Measurements from ENCODE around the gene PPP1CA. TPM values are rescaled to one million over a fixed set of nuclear protein-coding genes. Genes with fewer than 3 reads are reported as not detected.
A peak's percentile ranks its signal among the peaks of the same experiment; 100 is the strongest.

Gene PPP1CA
- polyA plus RNA-seq, 3 donors = 209 to 551 (median 461) TPM

DNA sequence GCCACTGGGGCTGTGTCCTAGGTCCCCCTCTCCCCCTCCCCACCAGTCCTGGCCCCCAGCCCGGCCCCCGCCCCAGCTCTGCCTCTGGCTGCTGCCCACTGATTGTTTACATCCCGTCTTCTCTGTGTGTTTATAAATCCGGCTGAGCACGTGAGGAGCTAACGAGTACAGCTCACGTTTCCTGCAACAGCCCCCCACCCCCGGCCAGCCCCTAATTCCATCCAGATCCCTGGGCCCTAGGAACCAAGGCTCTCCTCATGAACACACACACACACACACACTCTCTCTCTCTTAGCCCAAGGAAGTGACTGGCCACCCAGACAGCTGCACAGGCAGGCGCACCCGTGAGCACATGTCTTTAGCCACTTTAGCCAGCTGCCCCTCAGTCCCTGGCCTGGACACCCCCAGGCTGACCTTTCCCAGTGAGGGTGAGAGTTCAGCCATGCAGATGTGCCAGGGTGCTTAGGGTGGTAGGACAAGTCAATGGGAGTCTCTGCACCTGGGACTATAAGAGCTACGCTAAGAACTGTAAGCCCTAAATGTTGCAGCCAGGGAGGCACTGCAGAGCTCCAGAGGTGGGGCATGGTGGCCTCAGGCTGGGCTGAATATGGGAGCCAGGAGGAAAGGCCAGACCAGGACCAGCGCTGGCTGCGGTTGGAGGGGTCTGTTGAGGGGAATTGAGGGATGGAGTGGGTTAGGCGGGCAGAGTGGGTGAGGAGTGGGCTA, 31.1 kb downstream of the PPP1CA start:
- Mint-ChIP-seq H3K9me3 (peaks cover 0 to 5% (median 0%) of the 10 kb centered on the region in 7 donors), H3K36me3 (peaks cover 27 to 32% of the 10 kb centered on the region in 2 donors), H3K4me3 (peak overlapping the region in 1 of 2 donors; percentile 43), H3K27me3 (ENCODE audit: low read depth in 3 of 3) (peaks cover 4 to 34% (median 22%) of the 10 kb centered on the region in 3 donors), H3K4me1 (peaks cover 75% of the 10 kb centered on the region), H3K27ac (peak overlapping the region in 5 of 7 donors; percentile 64 to 86 (median 81))
- DNase-seq = no peak
- peak overlapping the region; percentile 93 for H3K4me2 ChIP-seq (replicated peaks; ENCODE audit: extremely low read depth, low read length, poor library complexity, severe bottlenecking)
- TF ChIP-seq, protein P1, sequence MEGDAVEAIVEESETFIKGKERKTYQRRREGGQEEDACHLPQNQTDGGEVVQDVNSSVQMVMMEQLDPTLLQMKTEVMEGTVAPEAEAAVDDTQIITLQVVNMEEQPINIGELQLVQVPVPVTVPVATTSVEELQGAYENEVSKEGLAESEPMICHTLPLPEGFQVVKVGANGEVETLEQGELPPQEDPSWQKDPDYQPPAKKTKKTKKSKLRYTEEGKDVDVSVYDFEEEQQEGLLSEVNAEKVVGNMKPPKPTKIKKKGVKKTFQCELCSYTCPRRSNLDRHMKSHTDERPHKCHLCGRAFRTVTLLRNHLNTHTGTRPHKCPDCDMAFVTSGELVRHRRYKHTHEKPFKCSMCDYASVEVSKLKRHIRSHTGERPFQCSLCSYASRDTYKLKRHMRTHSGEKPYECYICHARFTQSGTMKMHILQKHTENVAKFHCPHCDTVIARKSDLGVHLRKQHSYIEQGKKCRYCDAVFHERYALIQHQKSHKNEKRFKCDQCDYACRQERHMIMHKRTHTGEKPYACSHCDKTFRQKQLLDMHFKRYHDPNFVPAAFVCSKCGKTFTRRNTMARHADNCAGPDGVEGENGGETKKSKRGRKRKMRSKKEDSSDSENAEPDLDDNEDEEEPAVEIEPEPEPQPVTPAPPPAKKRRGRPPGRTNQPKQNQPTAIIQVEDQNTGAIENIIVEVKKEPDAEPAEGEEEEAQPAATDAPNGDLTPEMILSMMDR (IDR thresholded peaks at IDR 0.05) = no peak
- no peaks in the 10 kb centered on the region for H3K27me3 ChIP-seq (ENCODE audit: control insufficient read depth in 2 of 2, insufficient read depth in 2 of 2, low read length in 2 of 2)
- H3K4me1 ChIP-seq (ENCODE audit: control insufficient read depth in 1 of 2, insufficient read depth in 2 of 2, low read length in 2 of 2) = peaks cover 52 to 69% of the 10 kb centered on the region in 2 donors
- H3K9ac ChIP-seq (ENCODE audit: insufficient read depth, low read length, poor library complexity, severe bottlenecking) = no peak overlapping the region
- peak overlapping the region in 1 of 3 experiments; percentile 82 for H3K4me3 ChIP-seq (replicated peaks in 1 of 3; ENCODE audit: low read depth in 2 of 3, low read length in 3 of 3)
- peaks cover 36% of the 10 kb centered on the region for H3K79me2 ChIP-seq (ENCODE audit: insufficient read depth, low read length)
- intact Hi-C loops (cut with micrococcal nuclease) = loop anchor here (1.0 to 5.0 kb wide), 3 partner anchors 11 to 98 kb away; no protein-coding TSS in a partner anchor
- peaks cover 10% of the 10 kb centered on the region for H4K20me1 ChIP-seq (ENCODE audit: insufficient read depth, low read length)
- WGBS (ENCODE audit: insufficient coverage) = 44% methylated on average over 8 of the region's 14 CpGs
- no peak overlapping the region for H2AFZ ChIP-seq (ENCODE audit: insufficient read depth, low read depth, low read length, poor library complexity, severe bottlenecking)
- peaks cover 0 to 4% of the 10 kb centered on the region in 2 donors for H3K36me3 ChIP-seq (replicated peaks in 1 of 2; ENCODE audit: control insufficient read depth in 1 of 2, insufficient read depth in 2 of 2, low read length in 2 of 2)
- peak overlapping the region in 1 of 2 donors; percentile 45 for H3K27ac ChIP-seq (ENCODE audit: low read depth in 1 of 2, low read length in 2 of 2)
- no peaks in the 10 kb centered on the region for H3K9me3 ChIP-seq (replicated peaks in 1 of 2; ENCODE audit: control insufficient read depth in 1 of 2, insufficient read depth in 1 of 2, low read length in 2 of 2)

DNA sequence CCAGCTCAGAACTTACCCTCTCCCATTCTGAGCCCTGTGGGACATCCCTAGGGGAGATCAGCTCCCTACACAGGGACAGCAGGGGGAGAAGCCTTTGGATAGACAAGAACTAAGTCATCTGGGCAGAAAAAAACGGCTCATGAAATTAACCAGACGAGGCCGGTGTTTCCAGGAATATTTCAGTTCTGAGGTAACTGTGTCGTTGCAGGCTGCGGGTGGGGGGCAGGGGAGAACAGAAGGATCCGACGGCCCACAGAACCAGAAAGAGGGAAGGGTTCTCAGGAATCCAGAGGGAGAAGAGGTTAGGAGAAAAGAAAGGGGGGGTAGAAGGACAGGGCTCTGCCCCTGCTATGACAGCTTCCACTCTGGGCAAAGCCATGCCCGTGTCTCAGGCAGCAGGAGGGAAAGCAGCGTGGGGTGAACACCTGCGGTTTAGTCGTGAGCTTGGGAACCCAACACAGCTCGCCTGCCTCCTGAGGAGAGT, 31.8 kb downstream of the PPP1CA start:
- Histone ChIP-seq H4K20me1 (ENCODE audit: insufficient read depth, low read length) (peaks cover 10% of the 10 kb centered on the region), H2AFZ (ENCODE audit: insufficient read depth, low read depth, low read length, poor library complexity, severe bottlenecking) (no peak overlapping the region), H3K4me3 (replicated peaks in 1 of 3; ENCODE audit: low read depth in 2 of 3, low read length in 3 of 3) (no peak overlapping the region), H3K4me2 (replicated peaks; ENCODE audit: extremely low read depth, low read length, poor library complexity, severe bottlenecking) (no peak overlapping the region), H3K9me3 (replicated peaks in 1 of 2; ENCODE audit: control insufficient read depth in 1 of 2, insufficient read depth in 1 of 2, low read length in 2 of 2) (no peaks in the 10 kb centered on the region), H3K79me2 (ENCODE audit: insufficient read depth, low read length) (peaks cover 36% of the 10 kb centered on the region), H3K9ac (ENCODE audit: insufficient read depth, low read length, poor library complexity, severe bottlenecking) (no peak overlapping the region), H3K27me3 (ENCODE audit: control insufficient read depth in 2 of 2, insufficient read depth in 2 of 2, low read length in 2 of 2) (no peaks in the 10 kb centered on the region), H3K36me3 (replicated peaks in 1 of 2; ENCODE audit: control insufficient read depth in 1 of 2, insufficient read depth in 2 of 2, low read length in 2 of 2) (peaks cover 3 to 10% of the 10 kb centered on the region in 2 donors), H3K4me1 (ENCODE audit: control insufficient read depth in 1 of 2, insufficient read depth in 2 of 2, low read length in 2 of 2) (peaks cover 52 to 69% of the 10 kb centered on the region in 2 donors), H3K27ac (ENCODE audit: low read depth in 1 of 2, low read length in 2 of 2) (no peak overlapping the region)
- intact Hi-C loops (cut with micrococcal nuclease) = loop anchor here (2.0 to 5.0 kb wide), 2 partner anchors 13 to 98 kb away; no protein-coding TSS in a partner anchor
- WGBS (ENCODE audit: insufficient coverage) = 56% methylated on average over 8 of the region's 12 CpGs
- TF ChIP-seq, protein P1 (IDR thresholded peaks at IDR 0.05) = no peak
- Mint-ChIP-seq H3K9me3 (peaks cover 0 to 5% (median 0%) of the 10 kb centered on the region in 7 donors), H3K27me3 (ENCODE audit: low read depth in 3 of 3) (peaks cover 4 to 33% (median 22%) of the 10 kb centered on the region in 3 donors), H3K36me3 (peaks cover 34 to 38% of the 10 kb centered on the region in 2 donors), H3K4me1 (peaks cover 74% of the 10 kb centered on the region), H3K4me3 (peak overlapping the region in 1 of 2 donors; percentile 26), H3K27ac (peak overlapping the region in 3 of 7 donors; percentile 28 to 50 (median 32))
- no peak for DNase-seq

All from CD14-positive monocyte (primary cell).